Transverse colon (tissue), 4 donors: Measurements from ENCODE around the gene CACNA1I. TPM values are rescaled to one million over a fixed set of nuclear protein-coding genes. Genes with fewer than 3 reads are reported as not detected.

Experiments used
- DNase-seq: peaks from one replicate; pipeline ENCODE4 v3.0.0-alpha.2; 2019
- H3K27ac ChIP-seq, 4 donors: fragments of 200-600 bp; sonication (generic); 2 replicates each; pipeline ENCODE4 v1.5.1; 2016 to 2018; ENCODE audit warnings: inconsistent platforms in 4 of 4
- H3K27me3 ChIP-seq: fragments of 200-600 bp; sonication (generic); 2 replicates; pipeline ENCODE4 v1.5.1; 2017; ENCODE audit warnings: inconsistent platforms
- H3K36me3 ChIP-seq, 4 donors: fragments of 200-600 bp; sonication (generic); 2 replicates each; pipeline ENCODE4 v1.5.1; 2017 to 2019; ENCODE audit warnings: inconsistent platforms in 4 of 4
- H3K4me1 ChIP-seq, 4 donors: fragments of 200-600 bp; sonication (generic); 2 replicates each; pipeline ENCODE4 v1.5.1; 2017 to 2020; ENCODE audit warnings: inconsistent platforms in 4 of 4
- H3K4me3 ChIP-seq, 4 donors: fragments of 200-600 bp; sonication (generic); 1 replicate in 1 of 4; 2 replicates in 3 of 4; pipeline versions ENCODE4 v1.5.1 to v1.6.1; 2017 to 2019; ENCODE audit warnings: inconsistent platforms in 4 of 4
- H3K9me3 ChIP-seq, 2 donors: fragments of 200-600 bp; sonication (generic); 2 replicates each; pipeline ENCODE4 v1.5.1; 2017 to 2019; ENCODE audit warnings: inconsistent platforms in 2 of 2
- EP300 ChIP-seq: sonication (generic); formaldehyde crosslinking; IDR thresholded peaks from one replicate; pipeline ENCODE4 v1.6.1; 2017; ENCODE audit warnings: antibody characterized with exemption, low read depth
- POLR2A ChIP-seq: fragments of 450-650 bp; IDR thresholded peaks from one replicate; pipeline ENCODE4 v1.6.1; 2016; ENCODE audit warnings: antibody characterized with exemption, mild to moderate bottlenecking, moderate library complexity
- POLR2AphosphoS5 ChIP-seq, 3 donors: sonication (generic); formaldehyde crosslinking; IDR thresholded peaks; one replicate each; pipeline ENCODE4 v1.6.1; 2016; ENCODE audit warnings: antibody characterized with exemption in 3 of 3
- WGBS, 2 donors: methylation state at CpG; one replicate each; pipeline ENCODE4 v1.1.5; 2018; ENCODE audit warnings: low coverage in 1 of 2; 5-methylcytosine and 5-hydroxymethylcytosine counted together
- in situ Hi-C, 4 donors: fragments of 200-750 bp; cut with MboI; loops; one replicate each; pipeline versions ENCODE4 v1.15.0 to v1.15.1; 2017; ENCODE audit warnings: low sequenced_read_pairs in 3 of 4, low pct_ligation_motif_present in 1 of 4, low pct_unique_long_range_greater_than_20kb in 1 of 4
- intact Hi-C: fragments of 100-400 bp; cut with DNase I; formaldehyde crosslinking; loops from one replicate; pipeline ENCODE4 v1.15.1; 2023; ENCODE audit warnings: low total_unique reads
- total RNA-seq, 4 donors: library from RNA; depleted of rRNA; stranded (reverse); fragments of >200 nt; gene quantifications; one replicate each; pipeline ENCODE4 v1.1.0, GENCODE V29; 2016
- TF ChIP-seq, protein P1 (sequence below), 5 experiments: fragments of 200-600 bp in 3 of 5; fragments of 450-650 bp in 2 of 5; sonication (generic) in 3 of 5; IDR thresholded peaks; 1 replicate in 2 of 5; 2 replicates in 3 of 5; pipeline ENCODE4 v1.5.1; 2016 to 2017; ENCODE audit warnings: antibody characterized with exemption in 5 of 5, inconsistent platforms in 3 of 5, mild to moderate bottlenecking in 2 of 5, moderate library complexity in 1 of 5

Gene CACNA1I
- total RNA-seq, 4 donors from 2014 or later: 0.14 to 1.1 (median 0.66) TPM

DNA sequence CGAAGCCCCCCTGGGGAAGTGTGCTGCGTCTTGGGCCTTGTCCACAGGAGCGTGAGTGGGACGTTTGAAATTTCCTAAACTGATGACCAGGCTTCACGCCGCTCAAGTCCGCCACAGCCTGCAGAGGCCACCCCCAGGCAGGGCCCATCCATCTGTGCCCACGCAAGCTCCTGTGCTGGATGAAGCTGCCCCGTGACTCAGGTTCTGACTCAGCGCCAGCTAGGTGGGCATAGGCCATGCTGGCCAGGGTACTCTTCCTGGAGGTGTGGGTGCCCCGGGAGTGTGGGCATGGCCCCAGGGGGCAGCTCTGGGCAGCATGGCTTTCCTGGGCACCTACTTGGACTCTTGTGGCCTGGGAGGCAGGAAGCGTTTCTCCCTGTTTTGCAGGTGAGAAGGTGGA lies 134.8 kb downstream of the CACNA1I start:
- Histone ChIP-seq H3K4me1 (peaks cover 0 to 5% (median 0%) of the 10 kb centered on the region in 4 donors), H3K4me3 (no peak overlapping the region), H3K27ac (no peak overlapping the region), H3K9me3 (no peaks in the 10 kb centered on the region), H3K36me3 (no peaks in the 10 kb centered on the region), H3K27me3 (peaks cover 10% of the 10 kb centered on the region)
- DNase-seq: no peak
- 95% methylated on average over 12 of the region's 12 CpGs; no CpG with 5 or more reads in 1 of the 2 donors for WGBS, 2 donors
- TF ChIP-seq, protein P1, sequence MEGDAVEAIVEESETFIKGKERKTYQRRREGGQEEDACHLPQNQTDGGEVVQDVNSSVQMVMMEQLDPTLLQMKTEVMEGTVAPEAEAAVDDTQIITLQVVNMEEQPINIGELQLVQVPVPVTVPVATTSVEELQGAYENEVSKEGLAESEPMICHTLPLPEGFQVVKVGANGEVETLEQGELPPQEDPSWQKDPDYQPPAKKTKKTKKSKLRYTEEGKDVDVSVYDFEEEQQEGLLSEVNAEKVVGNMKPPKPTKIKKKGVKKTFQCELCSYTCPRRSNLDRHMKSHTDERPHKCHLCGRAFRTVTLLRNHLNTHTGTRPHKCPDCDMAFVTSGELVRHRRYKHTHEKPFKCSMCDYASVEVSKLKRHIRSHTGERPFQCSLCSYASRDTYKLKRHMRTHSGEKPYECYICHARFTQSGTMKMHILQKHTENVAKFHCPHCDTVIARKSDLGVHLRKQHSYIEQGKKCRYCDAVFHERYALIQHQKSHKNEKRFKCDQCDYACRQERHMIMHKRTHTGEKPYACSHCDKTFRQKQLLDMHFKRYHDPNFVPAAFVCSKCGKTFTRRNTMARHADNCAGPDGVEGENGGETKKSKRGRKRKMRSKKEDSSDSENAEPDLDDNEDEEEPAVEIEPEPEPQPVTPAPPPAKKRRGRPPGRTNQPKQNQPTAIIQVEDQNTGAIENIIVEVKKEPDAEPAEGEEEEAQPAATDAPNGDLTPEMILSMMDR (IDR thresholded peaks at IDR 0.05): no peak
- TF ChIP-seq POLR2AphosphoS5 (IDR thresholded peaks at IDR 0.05) (no peak), EP300 (no peak), POLR2A (no peak)
- intact Hi-C loops: no loop called here
- in situ Hi-C loops: no loop called here

DNA sequence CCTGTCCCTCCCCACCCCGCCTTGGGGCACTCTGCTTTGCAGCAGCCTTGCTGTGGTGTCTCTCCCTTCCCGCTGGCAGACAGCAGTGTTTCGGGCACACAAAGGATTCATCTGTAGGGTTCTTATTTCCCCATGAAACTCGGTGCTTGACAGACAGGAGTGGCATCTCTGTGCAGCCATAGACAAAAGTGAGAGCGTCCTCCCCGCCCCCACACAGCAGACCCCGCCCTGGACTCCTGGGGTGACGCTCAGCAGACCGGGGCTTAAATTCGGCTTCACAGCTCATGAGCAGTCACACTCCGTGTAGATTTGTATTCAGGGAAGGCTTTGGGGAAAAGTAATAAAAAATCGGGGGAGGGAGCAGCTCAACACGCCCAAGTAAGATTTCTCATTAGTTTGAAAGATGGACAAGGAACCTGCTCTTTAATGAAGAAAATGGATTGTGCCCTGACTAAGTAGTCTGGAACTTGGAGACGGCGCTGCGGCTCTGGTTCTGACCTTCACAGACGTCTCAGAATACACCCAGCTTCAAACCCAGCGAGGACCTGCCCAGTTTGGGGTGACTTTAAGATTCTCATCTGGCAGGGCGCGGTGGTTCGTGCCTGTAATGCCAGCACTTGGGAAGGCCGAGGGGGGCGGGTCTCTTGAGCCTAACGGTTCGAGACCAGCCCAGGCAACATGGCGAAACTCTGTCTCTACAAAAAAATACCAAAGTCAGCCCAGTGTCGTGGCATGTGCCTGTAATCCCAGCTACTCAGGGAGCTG lies 136.0 kb downstream of the CACNA1I start:
- H3K4me1 ChIP-seq: peaks cover 0 to 5% (median 0%) of the 10 kb centered on the region in 4 donors
- H3K27me3 ChIP-seq: peaks cover 11% of the 10 kb centered on the region
- DNase-seq: no peak
- no peaks in the 10 kb centered on the region for H3K36me3 ChIP-seq
- TF ChIP-seq POLR2A (no peak), POLR2AphosphoS5 (IDR thresholded peaks at IDR 0.05) (no peak), EP300 (no peak)
- TF ChIP-seq, protein P1 (IDR thresholded peaks at IDR 0.05): no peak
- in situ Hi-C loops: no loop called here
- H3K9me3 ChIP-seq: no peaks in the 10 kb centered on the region
- 64 to 87% methylated on average over 7 to 27 of the region's 27 CpGs for WGBS, 2 donors
- intact Hi-C loops: no loop called here
- H3K27ac ChIP-seq: no peak overlapping the region
- H3K4me3 ChIP-seq: no peak overlapping the region

DNA sequence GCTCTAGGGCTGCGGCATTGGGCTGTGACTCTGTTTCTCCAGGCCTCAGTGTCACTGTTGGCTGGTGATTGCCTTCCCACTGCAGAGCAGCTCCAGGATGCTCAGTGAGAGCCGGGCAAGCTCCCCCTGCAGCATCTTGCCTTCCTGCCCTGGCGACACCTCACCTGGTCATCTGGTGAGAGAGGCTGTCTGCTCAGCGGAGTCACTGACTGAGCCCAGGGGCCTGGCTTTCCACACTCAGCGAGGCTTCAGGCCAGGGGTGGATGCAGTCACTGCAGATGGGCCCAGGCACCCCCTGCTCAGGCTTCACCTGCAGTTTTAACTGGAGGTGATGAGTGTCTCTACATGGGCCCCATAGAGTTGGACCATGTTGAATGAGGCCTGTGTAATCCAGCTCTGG lies 136.8 kb downstream of the CACNA1I start:
- Histone ChIP-seq H3K27ac (no peak overlapping the region), H3K4me1 (peaks cover 0 to 5% (median 0%) of the 10 kb centered on the region in 4 donors), H3K36me3 (no peaks in the 10 kb centered on the region), H3K4me3 (no peak overlapping the region), H3K27me3 (peaks cover 11% of the 10 kb centered on the region), H3K9me3 (no peaks in the 10 kb centered on the region)
- intact Hi-C loops (no loop called here), in situ Hi-C loops (no loop called here)
- 88% methylated on average over 5 of the region's 5 CpGs; no CpG with 5 or more reads in 1 of the 2 donors for WGBS, 2 donors
- DNase-seq: no peak
- no peak for TF ChIP-seq POLR2AphosphoS5 (IDR thresholded peaks at IDR 0.05)
- TF ChIP-seq, protein P1 (IDR thresholded peaks at IDR 0.05): no peak
- no peak for TF ChIP-seq POLR2A
- no peak for TF ChIP-seq EP300

DNA sequence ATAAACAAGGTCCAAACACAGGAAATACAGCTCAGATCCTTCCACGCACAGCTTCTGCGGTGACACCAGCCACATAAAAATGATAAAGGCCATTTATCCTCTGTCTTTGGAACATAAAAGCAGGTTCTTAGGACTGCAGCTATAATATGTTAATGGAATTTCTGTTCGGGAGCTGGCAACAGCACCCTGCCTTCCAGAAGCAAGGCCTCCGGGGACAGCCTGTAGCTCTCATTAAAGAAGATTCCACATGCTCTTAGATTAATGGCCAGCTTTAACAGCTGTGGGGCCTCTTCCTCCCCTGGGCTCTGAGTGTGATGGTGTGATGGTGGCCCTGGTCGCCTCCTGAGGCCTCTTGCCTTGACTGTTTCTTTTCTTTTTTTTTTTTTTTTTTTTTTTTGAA lies 137.3 kb downstream of the CACNA1I start:
- DNase-seq: no peak
- Histone ChIP-seq H3K4me3 (no peak overlapping the region), H3K27me3 (peaks cover 11% of the 10 kb centered on the region), H3K27ac (no peak overlapping the region), H3K4me1 (peaks cover 0 to 5% (median 0%) of the 10 kb centered on the region in 4 donors), H3K36me3 (no peaks in the 10 kb centered on the region), H3K9me3 (no peaks in the 10 kb centered on the region)
- 71% methylated on average over 5 of the region's 5 CpGs; no CpG with 5 or more reads in 1 of the 2 donors for WGBS, 2 donors
- TF ChIP-seq POLR2AphosphoS5 (IDR thresholded peaks at IDR 0.05) (no peak), EP300 (no peak), POLR2A (no peak)
- TF ChIP-seq, protein P1 (IDR thresholded peaks at IDR 0.05): no peak
- in situ Hi-C loops: no loop called here
- intact Hi-C loops: no loop called here
